ENCODE results near the gene PML.

- no peak for TF ChIP-seq POLR2A (IDR thresholded peaks at IDR 0.05; ENCODE audit: low read depth, low read length)
- no peak for TF ChIP-seq POU2F2 (IDR thresholded peaks at IDR 0.05; ENCODE audit: low read depth, low read length)
Observed at GRCh38 chr15:74008901-74009300, 14.4 kb downstream of the PML start.

Data from GM12891 (cell line).